C4-2B (cell line): ENCODE results near the gene NXPE1.
"Not testable (repeated sequence)": the region's sequence is repeated elsewhere in the genome, so short reads cannot be mapped to it uniquely, and the experiment has no call there.

Experiments
- H3K27ac ChIP-seq: fragments of 450-650 bp; 2 replicates; pipeline ENCODE4 v1.5.1; 2017
- CTCF ChIP-seq: fragments of 450-650 bp; conservative IDR thresholded peaks from 2 replicates; pipeline ENCODE4 v1.5.1; 2017; ENCODE audit warnings: mild to moderate bottlenecking
- ZFX ChIP-seq: fragments of 450-650 bp; IDR thresholded peaks from 2 replicates; pipeline ENCODE4 v1.6.1; 2017

Gene NXPE1

DNA sequence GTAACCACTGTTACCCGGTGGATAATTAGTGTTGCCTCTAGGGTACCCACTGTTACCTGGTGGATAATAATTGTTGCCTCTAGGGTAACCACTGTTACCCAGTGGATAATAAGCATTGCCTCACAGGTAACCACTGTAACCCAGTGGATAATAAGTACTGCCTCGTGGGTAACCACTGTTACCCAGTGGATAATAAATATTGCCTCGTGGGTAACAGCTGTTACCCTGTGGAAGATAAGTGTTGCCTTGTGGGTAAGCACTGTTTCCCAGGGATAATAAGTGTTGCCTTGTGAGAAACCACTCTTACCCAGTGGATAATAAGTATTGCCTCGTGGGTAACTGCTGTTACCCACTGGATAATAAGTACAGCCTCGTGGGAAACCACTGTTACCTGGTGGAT, 45.2 kb upstream of the NXPE1 start:
- no peak for TF ChIP-seq CTCF
- no peak for TF ChIP-seq ZFX
- H3K27ac ChIP-seq = no peak overlapping the region

- H3K27ac ChIP-seq = no peak overlapping the region
- TF ChIP-seq CTCF = no peak
- TF ChIP-seq ZFX = no peak
These were observed 44.6 kb upstream of the NXPE1 start for GRCh38 chr11:114604179-114604813.

- H3K27ac ChIP-seq = not testable (repeated sequence)
These were observed 43.5 kb upstream of the NXPE1 start for GRCh38 chr11:114603151-114603550.

GRCh38 chr11:114598461-114598860, 38.8 kb upstream of the NXPE1 start:
- no peak overlapping the region for H3K27ac ChIP-seq
- TF ChIP-seq ZFX (no peak), CTCF (no peak)

DNA sequence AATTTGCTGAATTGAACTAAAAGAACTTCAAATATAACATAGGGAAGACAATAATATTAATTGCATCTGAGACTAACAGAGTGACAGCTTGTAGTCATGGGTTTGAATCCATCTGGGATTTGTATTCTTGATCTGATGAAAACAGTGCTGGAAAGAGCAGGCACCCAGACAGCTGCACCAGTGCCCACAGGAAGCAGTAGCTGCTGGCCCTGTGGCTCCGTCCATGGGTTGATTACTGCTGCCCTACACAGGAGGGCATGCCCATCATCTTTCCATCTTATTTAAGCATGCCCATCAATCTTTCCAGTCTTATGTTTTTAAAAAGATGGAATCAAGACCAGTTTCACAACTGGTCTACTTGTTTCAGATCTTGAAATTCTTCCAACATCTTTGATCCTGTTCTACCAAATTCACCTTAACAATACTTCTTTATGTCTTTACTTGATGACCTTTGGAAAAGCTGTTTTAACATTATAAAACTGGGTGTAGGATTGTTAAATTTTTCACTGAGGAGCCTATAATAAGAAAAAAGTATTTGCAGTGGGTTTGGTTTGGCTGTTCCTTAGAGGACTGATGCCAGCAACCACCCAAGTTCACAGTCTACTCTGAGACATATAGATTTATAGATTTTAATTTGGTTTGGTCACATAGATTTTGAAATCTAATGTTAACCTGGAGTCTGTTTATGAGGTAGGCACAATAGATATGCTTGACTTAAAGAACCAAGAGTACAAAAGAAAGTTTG, 36.7 kb upstream of the NXPE1 start:
- no peak overlapping the region for H3K27ac ChIP-seq
- no peak for TF ChIP-seq ZFX
- no peak for TF ChIP-seq CTCF

- TF ChIP-seq CTCF (no peak), ZFX (no peak)
- no peak within 1 kb of the TSS for H3K27ac ChIP-seq
These were observed 35.9 kb upstream of the NXPE1 start, which contains the start of gene NXPE4 for GRCh38 chr11:114595571-114595970. Gene NXPE4 (minus strand): TSS chr11:114595786. CDS start chr11:114594759, 1,027 bp downstream.

GRCh38 chr11:114594703-114595102, 35.0 kb upstream of the NXPE1 start:
- H3K27ac ChIP-seq = no peak overlapping the region
- TF ChIP-seq CTCF (no peak), ZFX (no peak)
